GM23338 (cell line): ENCODE results near the gene APEX1.

Experiments
- CREB1 ChIP-seq: fragments of 250-450 bp; sonication (Bioruptor Pico); IDR thresholded peaks from 2 replicates; pipeline ENCODE4 v1.5.0; 2020; ENCODE audit warnings: low read depth, mild to moderate bottlenecking, moderate library complexity
- EZH2 ChIP-seq: fragments of 200-600 bp; sonication (generic); IDR thresholded peaks from one replicate; pipeline ENCODE4 v1.8.0; 2017; ENCODE audit warnings: antibody characterized with exemption, mild to moderate bottlenecking, low read depth; ENCODE audit not compliant: unreplicated experiment
- EZH2phosphoT487 ChIP-seq: fragments of 200-600 bp; sonication (generic); IDR thresholded peaks from one replicate; pipeline ENCODE4 v1.8.1; 2018; ENCODE audit warnings: antibody characterized with exemption; ENCODE audit not compliant: unreplicated experiment
- JUNB ChIP-seq: IDR thresholded peaks from one replicate; pipeline ENCODE4 v1.6.1; 2016; ENCODE audit warnings: antibody characterized with exemption; ENCODE audit not compliant: unreplicated experiment
- NANOG ChIP-seq: IDR thresholded peaks from 2 replicates; pipeline ENCODE4 v1.6.1; 2016; ENCODE audit warnings: antibody characterized with exemption, borderline replicate concordance
- POLR2AphosphoS5 ChIP-seq: IDR thresholded peaks from 2 replicates; pipeline ENCODE4 v1.6.1; 2016; ENCODE audit warnings: antibody characterized with exemption, low read depth
- STAT1 ChIP-seq: IDR thresholded peaks from one replicate; pipeline ENCODE4 v1.6.1; 2016; ENCODE audit warnings: antibody characterized with exemption; ENCODE audit not compliant: unreplicated experiment
- ZNF114 ChIP-seq: fragments of 250-450 bp; sonication (Bioruptor Pico); IDR thresholded peaks from 2 replicates; pipeline ENCODE4 v1.5.0; 2020; ENCODE audit warnings: mild to moderate bottlenecking, moderate library complexity
- ZNF331 ChIP-seq: fragments of 250-450 bp; sonication (Bioruptor Pico); IDR thresholded peaks from 2 replicates; pipeline ENCODE4 v1.5.0; 2020; ENCODE audit warnings: low read depth, mild to moderate bottlenecking, moderate library complexity
- TF ChIP-seq, protein P1 (sequence below), 2 experiments: fragments of 200-600 bp in 1 of 2; sonication (generic) in 1 of 2; conservative IDR thresholded peaks; 2 replicates each; pipeline versions ENCODE4 v1.5.1 to v1.6.1; 2016 to 2017; ENCODE audit warnings: antibody characterized with exemption in 2 of 2, low read depth in 2 of 2, mild to moderate bottlenecking in 2 of 2, moderate library complexity in 1 of 2
- TF ChIP-seq, protein P2 (sequence below): IDR thresholded peaks from 2 replicates; pipeline ENCODE4 v1.6.1; 2016; ENCODE audit warnings: antibody characterized with exemption
- TF ChIP-seq, protein P3 (sequence below): IDR thresholded peaks from one replicate; pipeline ENCODE4 v1.6.1; 2018; ENCODE audit warnings: antibody characterized with exemption; ENCODE audit not compliant: unreplicated experiment
- TF ChIP-seq, protein P4 (sequence below): fragments of 250-450 bp; sonication (Bioruptor Pico); IDR thresholded peaks from 2 replicates; pipeline ENCODE4 v1.5.0; 2020; ENCODE audit warnings: mild to moderate bottlenecking, moderate library complexity

DNA sequence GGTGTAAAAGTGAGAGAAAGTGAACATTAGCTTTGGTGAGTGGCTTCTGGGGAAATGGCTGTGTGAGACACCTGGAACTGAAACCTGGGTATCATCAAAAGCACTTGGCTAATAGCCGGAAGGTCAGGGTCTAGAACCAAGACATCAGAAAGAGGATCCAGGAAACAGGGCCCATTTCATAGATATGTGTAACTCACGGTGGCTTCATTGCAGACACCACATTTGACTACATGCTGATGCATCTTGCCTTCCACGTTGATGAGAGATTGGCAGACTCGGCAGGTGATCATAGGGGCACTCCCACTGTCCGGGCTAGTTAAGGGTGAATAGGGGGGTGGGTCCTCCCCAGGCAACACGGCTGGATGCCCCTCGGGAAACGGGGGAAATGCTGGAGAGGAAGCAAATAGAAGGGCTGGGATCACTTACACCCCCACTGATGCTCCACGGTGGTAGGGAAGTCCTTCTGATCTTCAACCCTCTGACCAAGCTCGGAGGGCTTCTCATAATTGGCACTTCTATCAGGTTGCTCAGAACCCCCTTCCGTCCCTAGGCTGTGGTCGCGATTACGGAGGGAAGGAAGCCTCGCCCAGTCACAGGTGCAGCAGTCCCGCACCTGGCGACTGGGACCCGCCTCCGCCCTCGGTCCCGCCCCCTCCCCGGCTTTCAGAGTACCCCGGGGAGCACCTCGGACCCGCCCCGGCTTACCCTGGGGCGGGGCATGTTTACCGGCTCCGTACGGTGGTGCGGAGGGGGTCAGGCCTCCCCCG lies 5.6 kb downstream of the APEX1 start:
- TF ChIP-seq NANOG (no peak), POLR2AphosphoS5 (no peak), ZNF114 (CRISPR knock-in tag) (no peak), EZH2 (no peak), EZH2phosphoT487 (no peak), JUNB (no peak), CREB1 (no peak), ZNF331 (CRISPR knock-in tag) (no peak), STAT1 (no peak)
- TF ChIP-seq, protein P1, sequence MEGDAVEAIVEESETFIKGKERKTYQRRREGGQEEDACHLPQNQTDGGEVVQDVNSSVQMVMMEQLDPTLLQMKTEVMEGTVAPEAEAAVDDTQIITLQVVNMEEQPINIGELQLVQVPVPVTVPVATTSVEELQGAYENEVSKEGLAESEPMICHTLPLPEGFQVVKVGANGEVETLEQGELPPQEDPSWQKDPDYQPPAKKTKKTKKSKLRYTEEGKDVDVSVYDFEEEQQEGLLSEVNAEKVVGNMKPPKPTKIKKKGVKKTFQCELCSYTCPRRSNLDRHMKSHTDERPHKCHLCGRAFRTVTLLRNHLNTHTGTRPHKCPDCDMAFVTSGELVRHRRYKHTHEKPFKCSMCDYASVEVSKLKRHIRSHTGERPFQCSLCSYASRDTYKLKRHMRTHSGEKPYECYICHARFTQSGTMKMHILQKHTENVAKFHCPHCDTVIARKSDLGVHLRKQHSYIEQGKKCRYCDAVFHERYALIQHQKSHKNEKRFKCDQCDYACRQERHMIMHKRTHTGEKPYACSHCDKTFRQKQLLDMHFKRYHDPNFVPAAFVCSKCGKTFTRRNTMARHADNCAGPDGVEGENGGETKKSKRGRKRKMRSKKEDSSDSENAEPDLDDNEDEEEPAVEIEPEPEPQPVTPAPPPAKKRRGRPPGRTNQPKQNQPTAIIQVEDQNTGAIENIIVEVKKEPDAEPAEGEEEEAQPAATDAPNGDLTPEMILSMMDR (conservative IDR thresholded peaks at IDR 0.05; ENCODE audit: low read depth in 2 of 2): no peak
- TF ChIP-seq, protein P2, sequence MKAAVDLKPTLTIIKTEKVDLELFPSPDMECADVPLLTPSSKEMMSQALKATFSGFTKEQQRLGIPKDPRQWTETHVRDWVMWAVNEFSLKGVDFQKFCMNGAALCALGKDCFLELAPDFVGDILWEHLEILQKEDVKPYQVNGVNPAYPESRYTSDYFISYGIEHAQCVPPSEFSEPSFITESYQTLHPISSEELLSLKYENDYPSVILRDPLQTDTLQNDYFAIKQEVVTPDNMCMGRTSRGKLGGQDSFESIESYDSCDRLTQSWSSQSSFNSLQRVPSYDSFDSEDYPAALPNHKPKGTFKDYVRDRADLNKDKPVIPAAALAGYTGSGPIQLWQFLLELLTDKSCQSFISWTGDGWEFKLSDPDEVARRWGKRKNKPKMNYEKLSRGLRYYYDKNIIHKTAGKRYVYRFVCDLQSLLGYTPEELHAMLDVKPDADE: no peak
- TF ChIP-seq, protein P3, sequence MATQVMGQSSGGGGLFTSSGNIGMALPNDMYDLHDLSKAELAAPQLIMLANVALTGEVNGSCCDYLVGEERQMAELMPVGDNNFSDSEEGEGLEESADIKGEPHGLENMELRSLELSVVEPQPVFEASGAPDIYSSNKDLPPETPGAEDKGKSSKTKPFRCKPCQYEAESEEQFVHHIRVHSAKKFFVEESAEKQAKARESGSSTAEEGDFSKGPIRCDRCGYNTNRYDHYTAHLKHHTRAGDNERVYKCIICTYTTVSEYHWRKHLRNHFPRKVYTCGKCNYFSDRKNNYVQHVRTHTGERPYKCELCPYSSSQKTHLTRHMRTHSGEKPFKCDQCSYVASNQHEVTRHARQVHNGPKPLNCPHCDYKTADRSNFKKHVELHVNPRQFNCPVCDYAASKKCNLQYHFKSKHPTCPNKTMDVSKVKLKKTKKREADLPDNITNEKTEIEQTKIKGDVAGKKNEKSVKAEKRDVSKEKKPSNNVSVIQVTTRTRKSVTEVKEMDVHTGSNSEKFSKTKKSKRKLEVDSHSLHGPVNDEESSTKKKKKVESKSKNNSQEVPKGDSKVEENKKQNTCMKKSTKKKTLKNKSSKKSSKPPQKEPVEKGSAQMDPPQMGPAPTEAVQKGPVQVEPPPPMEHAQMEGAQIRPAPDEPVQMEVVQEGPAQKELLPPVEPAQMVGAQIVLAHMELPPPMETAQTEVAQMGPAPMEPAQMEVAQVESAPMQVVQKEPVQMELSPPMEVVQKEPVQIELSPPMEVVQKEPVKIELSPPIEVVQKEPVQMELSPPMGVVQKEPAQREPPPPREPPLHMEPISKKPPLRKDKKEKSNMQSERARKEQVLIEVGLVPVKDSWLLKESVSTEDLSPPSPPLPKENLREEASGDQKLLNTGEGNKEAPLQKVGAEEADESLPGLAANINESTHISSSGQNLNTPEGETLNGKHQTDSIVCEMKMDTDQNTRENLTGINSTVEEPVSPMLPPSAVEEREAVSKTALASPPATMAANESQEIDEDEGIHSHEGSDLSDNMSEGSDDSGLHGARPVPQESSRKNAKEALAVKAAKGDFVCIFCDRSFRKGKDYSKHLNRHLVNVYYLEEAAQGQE: no peak
- TF ChIP-seq, protein P4, sequence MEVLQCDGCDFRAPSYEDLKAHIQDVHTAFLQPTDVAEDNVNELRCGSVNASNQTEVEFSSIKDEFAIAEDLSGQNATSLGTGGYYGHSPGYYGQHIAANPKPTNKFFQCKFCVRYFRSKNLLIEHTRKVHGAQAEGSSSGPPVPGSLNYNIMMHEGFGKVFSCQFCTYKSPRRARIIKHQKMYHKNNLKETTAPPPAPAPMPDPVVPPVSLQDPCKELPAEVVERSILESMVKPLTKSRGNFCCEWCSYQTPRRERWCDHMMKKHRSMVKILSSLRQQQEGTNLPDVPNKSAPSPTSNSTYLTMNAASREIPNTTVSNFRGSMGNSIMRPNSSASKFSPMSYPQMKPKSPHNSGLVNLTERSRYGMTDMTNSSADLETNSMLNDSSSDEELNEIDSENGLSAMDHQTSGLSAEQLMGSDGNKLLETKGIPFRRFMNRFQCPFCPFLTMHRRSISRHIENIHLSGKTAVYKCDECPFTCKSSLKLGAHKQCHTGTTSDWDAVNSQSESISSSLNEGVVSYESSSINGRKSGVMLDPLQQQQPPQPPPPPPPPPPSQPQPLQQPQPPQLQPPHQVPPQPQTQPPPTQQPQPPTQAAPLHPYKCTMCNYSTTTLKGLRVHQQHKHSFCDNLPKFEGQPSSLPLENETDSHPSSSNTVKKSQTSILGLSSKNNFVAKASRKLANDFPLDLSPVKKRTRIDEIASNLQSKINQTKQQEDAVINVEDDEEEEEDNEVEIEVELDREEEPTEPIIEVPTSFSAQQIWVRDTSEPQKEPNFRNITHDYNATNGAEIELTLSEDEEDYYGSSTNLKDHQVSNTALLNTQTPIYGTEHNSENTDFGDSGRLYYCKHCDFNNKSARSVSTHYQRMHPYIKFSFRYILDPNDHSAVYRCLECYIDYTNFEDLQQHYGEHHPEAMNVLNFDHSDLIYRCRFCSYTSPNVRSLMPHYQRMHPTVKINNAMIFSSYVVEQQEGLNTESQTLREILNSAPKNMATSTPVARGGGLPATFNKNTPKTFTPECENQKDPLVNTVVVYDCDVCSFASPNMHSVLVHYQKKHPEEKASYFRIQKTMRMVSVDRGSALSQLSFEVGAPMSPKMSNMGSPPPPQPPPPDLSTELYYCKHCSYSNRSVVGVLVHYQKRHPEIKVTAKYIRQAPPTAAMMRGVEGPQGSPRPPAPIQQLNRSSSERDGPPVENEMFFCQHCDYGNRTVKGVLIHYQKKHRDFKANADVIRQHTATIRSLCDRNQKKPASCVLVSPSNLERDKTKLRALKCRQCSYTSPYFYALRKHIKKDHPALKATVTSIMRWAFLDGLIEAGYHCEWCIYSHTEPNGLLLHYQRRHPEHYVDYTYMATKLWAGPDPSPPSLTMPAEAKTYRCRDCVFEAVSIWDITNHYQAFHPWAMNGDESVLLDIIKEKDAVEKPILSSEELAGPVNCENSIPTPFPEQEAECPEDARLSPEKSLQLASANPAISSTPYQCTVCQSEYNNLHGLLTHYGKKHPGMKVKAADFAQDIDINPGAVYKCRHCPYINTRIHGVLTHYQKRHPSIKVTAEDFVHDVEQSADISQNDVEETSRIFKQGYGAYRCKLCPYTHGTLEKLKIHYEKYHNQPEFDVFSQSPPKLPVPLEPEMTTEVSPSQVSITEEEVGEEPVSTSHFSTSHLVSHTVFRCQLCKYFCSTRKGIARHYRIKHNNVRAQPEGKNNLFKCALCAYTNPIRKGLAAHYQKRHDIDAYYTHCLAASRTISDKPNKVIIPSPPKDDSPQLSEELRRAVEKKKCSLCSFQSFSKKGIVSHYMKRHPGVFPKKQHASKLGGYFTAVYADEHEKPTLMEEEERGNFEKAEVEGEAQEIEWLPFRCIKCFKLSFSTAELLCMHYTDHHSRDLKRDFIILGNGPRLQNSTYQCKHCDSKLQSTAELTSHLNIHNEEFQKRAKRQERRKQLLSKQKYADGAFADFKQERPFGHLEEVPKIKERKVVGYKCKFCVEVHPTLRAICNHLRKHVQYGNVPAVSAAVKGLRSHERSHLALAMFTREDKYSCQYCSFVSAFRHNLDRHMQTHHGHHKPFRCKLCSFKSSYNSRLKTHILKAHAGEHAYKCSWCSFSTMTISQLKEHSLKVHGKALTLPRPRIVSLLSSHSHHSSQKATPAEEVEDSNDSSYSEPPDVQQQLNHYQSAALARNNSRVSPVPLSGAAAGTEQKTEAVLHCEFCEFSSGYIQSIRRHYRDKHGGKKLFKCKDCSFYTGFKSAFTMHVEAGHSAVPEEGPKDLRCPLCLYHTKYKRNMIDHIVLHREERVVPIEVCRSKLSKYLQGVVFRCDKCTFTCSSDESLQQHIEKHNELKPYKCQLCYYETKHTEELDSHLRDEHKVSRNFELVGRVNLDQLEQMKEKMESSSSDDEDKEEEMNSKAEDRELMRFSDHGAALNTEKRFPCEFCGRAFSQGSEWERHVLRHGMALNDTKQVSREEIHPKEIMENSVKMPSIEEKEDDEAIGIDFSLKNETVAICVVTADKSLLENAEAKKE (CRISPR knock-in tag): no peak
